Neural cell (in vitro differentiated cells): ENCODE results near the gene SEC24D. TPM values are rescaled to one million over a fixed set of nuclear protein-coding genes. Genes with fewer than 3 reads are reported as not detected.

Experiments used
- H2AFZ ChIP-seq: fragments of 200-600, 300-800 bp; sonication (generic), shearing (Covaris generic); 2 replicates; pipeline ENCODE4 v1.6.0; 2014; ENCODE audit warnings: low read depth, mild to moderate bottlenecking, antibody characterized with exemption, low read length, moderate library complexity
- H3F3A ChIP-seq: fragments of 200-600 bp; shearing (Covaris generic); 2 replicates; pipeline ENCODE4 v1.6.1; 2016; ENCODE audit warnings: mild to moderate bottlenecking, moderate library complexity, mixed read lengths, antibody characterized with exemption, low read length; ENCODE audit not compliant: insufficient read depth, poor library complexity, severe bottlenecking
- H3K27ac ChIP-seq: fragments of 200-600, 300-800 bp; sonication (generic), shearing (Covaris generic); 2 replicates; pipeline ENCODE4 v1.5.1; 2014; ENCODE audit warnings: mild to moderate bottlenecking, low read length, moderate library complexity
- H3K27me3 ChIP-seq: fragments of 300-800, 200-600 bp; sonication (generic), shearing (Covaris generic); 2 replicates; pipeline ENCODE4 v1.6.0; 2014; ENCODE audit warnings: mild to moderate bottlenecking, low read depth, low read length, moderate library complexity; ENCODE audit not compliant: insufficient read depth
- H3K36me3 ChIP-seq: fragments of 300-800, 200-600 bp; sonication (generic), shearing (Covaris generic); 2 replicates; pipeline ENCODE4 v1.5.1; 2014; ENCODE audit warnings: mild to moderate bottlenecking, antibody characterized with exemption, low read length, moderate library complexity; ENCODE audit not compliant: insufficient read depth
- H3K4me2 ChIP-seq: fragments of 300-800, 200-600 bp; sonication (generic), shearing (Covaris generic); 2 replicates; pipeline ENCODE4 v1.6.0; 2014; ENCODE audit warnings: mild to moderate bottlenecking, low read length
- H3K4me3 ChIP-seq: fragments of 300-800, 200-600 bp; sonication (generic), shearing (Covaris generic); 2 replicates; pipeline ENCODE4 v1.5.1; 2014; ENCODE audit warnings: mild to moderate bottlenecking, low read length, moderate library complexity
- H3K79me2 ChIP-seq: fragments of 200-600 bp; shearing (Covaris generic); replicated peaks from 2 replicates; pipeline ENCODE4 v1.6.0; 2014; ENCODE audit warnings: mild to moderate bottlenecking, low read length, moderate library complexity; ENCODE audit not compliant: insufficient read depth
- H3K9ac ChIP-seq: fragments of 300-800, 200-600 bp; sonication (generic), shearing (Covaris generic); 2 replicates; pipeline ENCODE4 v1.6.1; 2016; ENCODE audit warnings: mild to moderate bottlenecking, low read length, mixed read lengths
- H3K9me2 ChIP-seq: fragments of 200-600 bp; shearing (Covaris generic); 2 replicates; pipeline ENCODE4 v1.6.1; 2016; ENCODE audit warnings: mild to moderate bottlenecking, low read length, mixed read lengths; ENCODE audit not compliant: insufficient read depth
- H3K9me3 ChIP-seq: fragments of 200-600, 300-800 bp; sonication (generic), shearing (Covaris generic); 2 replicates; pipeline ENCODE4 v1.6.1; 2016; ENCODE audit warnings: mild to moderate bottlenecking, mixed run types, low read length, moderate library complexity, mixed read lengths
- H4K20me1 ChIP-seq: fragments of 200-600 bp; shearing (Covaris generic); 2 replicates; pipeline ENCODE4 v1.6.1; 2016; ENCODE audit warnings: mild to moderate bottlenecking, mixed run types; ENCODE audit not compliant: insufficient read depth
- CTCF ChIP-seq: fragments of 450-650 bp; IDR thresholded peaks from 2 replicates; pipeline ENCODE4 v1.5.1; 2014; ENCODE audit warnings: antibody characterized with exemption, mild to moderate bottlenecking, moderate library complexity; ENCODE audit not compliant: poor library complexity, severe bottlenecking
- EP300 ChIP-seq: fragments of 450-650 bp; conservative IDR thresholded peaks from 2 replicates; pipeline ENCODE4 v1.6.1; 2014; ENCODE audit warnings: antibody characterized with exemption, mild to moderate bottlenecking, moderate library complexity; ENCODE audit not compliant: poor library complexity, severe bottlenecking
- EZH2 ChIP-seq: fragments of 200-600, 300-800 bp; shearing (Covaris generic), sonication (generic); IDR thresholded peaks from 2 replicates; pipeline ENCODE4 v1.6.1; 2014; ENCODE audit warnings: antibody characterized with exemption, low read length, borderline replicate concordance, mild to moderate bottlenecking; ENCODE audit not compliant: insufficient read depth, poor library complexity, severe bottlenecking
- MXI1 ChIP-seq: fragments of 450-650 bp; conservative IDR thresholded peaks from 2 replicates; pipeline ENCODE4 v1.6.1; 2014; ENCODE audit warnings: antibody characterized with exemption, mild to moderate bottlenecking; ENCODE audit not compliant: poor library complexity, severe bottlenecking
- POLR2AphosphoS5 ChIP-seq: IDR thresholded peaks from 2 replicates; pipeline ENCODE4 v1.6.1; 2012
- RAD21 ChIP-seq: fragments of 450-650 bp; conservative IDR thresholded peaks from 2 replicates; pipeline ENCODE4 v1.6.1; 2014; ENCODE audit warnings: antibody characterized with exemption, mild to moderate bottlenecking, moderate library complexity
- REST ChIP-seq: IDR thresholded peaks from 2 replicates; pipeline ENCODE4 v1.6.1; 2012; ENCODE audit warnings: borderline replicate concordance
- SMC3 ChIP-seq: fragments of 450-650 bp; conservative IDR thresholded peaks from 2 replicates; pipeline ENCODE4 v1.6.1; 2014; ENCODE audit warnings: antibody characterized with exemption, mild to moderate bottlenecking, moderate library complexity; ENCODE audit not compliant: poor library complexity
- TAF1 ChIP-seq: IDR thresholded peaks from 2 replicates; pipeline ENCODE4 v1.6.1; 2012; ENCODE audit warnings: low read depth
- polyA plus RNA-seq: library from polyadenylated mRNA; depleted of rRNA; stranded (reverse); fragments of >200 nt; gene quantifications from 2 replicates; pipeline ENCODE4 v1.2.3, GENCODE V29; 2014

Gene SEC24D
- polyA plus RNA-seq, 1 donor from 2014 or later = 7.8 TPM

GRCh38 chr4:118738090-118738489 lies 97.8 kb downstream of the SEC24D start:
- no peaks in the 10 kb centered on the region for H3F3A ChIP-seq
- no peak overlapping the region for H3K9ac ChIP-seq
- no peak overlapping the region for H3K4me3 ChIP-seq
- TF ChIP-seq EZH2 (no peak), EP300 (no peak)
- no peaks in the 10 kb centered on the region for H4K20me1 ChIP-seq
- H3K4me2 ChIP-seq = no peak overlapping the region
- H3K36me3 ChIP-seq = no peaks in the 10 kb centered on the region
- no peak overlapping the region for H2AFZ ChIP-seq
- H3K9me3 ChIP-seq = no peaks in the 10 kb centered on the region
- H3K27ac ChIP-seq = no peak overlapping the region
- no peaks in the 10 kb centered on the region for H3K79me2 ChIP-seq
- no peaks in the 10 kb centered on the region for H3K27me3 ChIP-seq
- H3K9me2 ChIP-seq = no peaks in the 10 kb centered on the region

- no peak overlapping the region for H3K9ac ChIP-seq
- H3K9me2 ChIP-seq = no peaks in the 10 kb centered on the region
- no peaks in the 10 kb centered on the region for H3F3A ChIP-seq
- TF ChIP-seq MXI1 (no peak), POLR2AphosphoS5 (no peak), CTCF (no peak), EP300 (no peak), EZH2 (no peak), SMC3 (no peak), REST (no peak), TAF1 (no peak), RAD21 (no peak)
- no peak overlapping the region for H3K4me3 ChIP-seq
- no peak overlapping the region for H2AFZ ChIP-seq
- no peaks in the 10 kb centered on the region for H4K20me1 ChIP-seq
- no peak overlapping the region for H3K4me2 ChIP-seq
- no peaks in the 10 kb centered on the region for H3K9me3 ChIP-seq
- H3K36me3 ChIP-seq = no peaks in the 10 kb centered on the region
- no peaks in the 10 kb centered on the region for H3K27me3 ChIP-seq
- H3K27ac ChIP-seq = no peak overlapping the region
- no peaks in the 10 kb centered on the region for H3K79me2 ChIP-seq
Observed at GRCh38 chr4:118736900-118737299, 99.0 kb downstream of the SEC24D start.
